Activated CD4-positive, alpha-beta T cell treated with anti-CD3 and anti-CD28 coated beads, Interleukin-2, Interleukin-6, amounts not matched to agents 100 ng/mL and 50 ng/mL, durations not matched to agents 16 hours and 8 hours (primary cell): ENCODE measurements around the gene SPATS2L.
A peak's percentile ranks its signal among the peaks of the same experiment; 100 is the strongest.

ENCODE experiments used
- DNase-seq: peaks from one replicate; pipeline ENCODE4 v3.0.0-alpha.2; 2020

SPATS2L gene

GRCh38 chr2:200297100-200297499, 9.4 kb upstream of the SPATS2L start:
- DNase-seq, result no peak

DNA sequence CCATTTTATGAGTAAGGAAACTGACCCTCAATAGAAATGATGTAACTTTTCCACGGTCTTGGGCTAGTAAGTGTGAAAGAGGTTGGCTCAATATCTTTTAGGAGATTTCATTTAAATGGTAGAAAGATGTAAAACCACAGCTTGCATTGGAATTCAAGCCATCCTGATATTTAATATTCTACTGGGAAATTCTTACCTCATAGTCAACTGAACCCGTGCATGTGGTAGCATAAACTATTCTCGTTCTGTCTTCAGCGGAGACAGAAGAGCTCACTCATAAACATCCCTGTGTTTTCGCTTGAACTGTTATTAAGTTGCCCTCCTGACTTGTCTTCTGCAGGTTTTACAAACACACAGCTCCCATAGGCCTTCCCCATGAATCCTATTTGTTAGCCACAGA, 8.5 kb upstream of the SPATS2L start:
- no peak for DNase-seq

- DNase-seq, result no peak
Observed at GRCh38 chr2:200298816-200299215, 7.7 kb upstream of the SPATS2L start.

DNA sequence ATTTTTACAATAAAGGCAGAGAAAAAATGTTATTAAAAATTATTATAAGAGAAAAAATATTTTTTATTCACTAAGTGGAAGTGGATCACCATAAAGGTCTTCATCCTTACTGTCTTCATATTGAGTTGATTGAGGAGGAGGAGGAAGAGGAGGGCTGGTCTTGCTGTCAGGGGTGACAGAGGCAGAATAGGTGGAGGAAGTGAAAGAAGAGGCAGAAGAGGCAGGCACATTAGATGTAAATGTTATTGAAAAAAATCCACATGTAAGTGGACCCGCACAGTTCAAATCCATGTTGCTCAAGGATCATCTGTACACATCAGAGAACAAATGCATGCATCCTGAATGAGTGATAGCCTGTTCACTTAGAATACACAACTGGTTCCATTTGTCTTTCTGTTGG, 6.4 kb upstream of the SPATS2L start:
- no peak for DNase-seq

DNA sequence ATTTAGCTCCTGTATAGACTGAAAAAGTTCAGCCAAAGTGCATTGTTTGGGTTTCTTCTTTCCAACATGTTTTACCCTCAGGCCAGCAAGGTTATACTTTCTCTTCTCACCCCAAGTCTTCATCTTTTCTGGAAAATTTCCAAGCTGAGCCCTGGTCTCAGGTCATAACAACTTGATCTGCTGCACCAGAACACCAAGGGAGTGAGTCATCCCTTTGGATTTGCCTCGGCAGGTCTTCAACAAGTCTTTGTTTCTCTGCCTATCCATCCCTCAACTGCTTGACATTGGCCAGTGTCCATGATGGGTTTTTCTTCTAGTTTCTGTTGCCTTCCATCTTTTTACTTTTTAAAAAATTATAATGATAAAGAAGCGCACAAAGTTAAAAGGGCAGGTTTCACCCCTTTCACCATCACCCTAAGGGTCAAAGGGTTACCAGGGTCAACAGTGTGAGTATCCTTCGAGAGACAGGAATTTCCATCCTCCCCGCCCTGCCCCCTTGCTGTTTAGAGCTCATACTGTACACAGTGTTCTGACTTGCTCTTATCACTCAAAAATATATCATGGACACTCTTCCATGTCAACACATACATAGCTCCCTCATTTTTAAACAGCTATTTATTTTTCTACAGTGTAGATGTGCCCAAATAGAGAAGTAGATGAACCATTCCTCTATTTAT, 5.7 kb upstream of the SPATS2L start:
- DNase-seq, result no peak

- no peak for DNase-seq
Observed at GRCh38 chr2:200301953-200302858, 4.3 kb upstream of the SPATS2L start.

DNA sequence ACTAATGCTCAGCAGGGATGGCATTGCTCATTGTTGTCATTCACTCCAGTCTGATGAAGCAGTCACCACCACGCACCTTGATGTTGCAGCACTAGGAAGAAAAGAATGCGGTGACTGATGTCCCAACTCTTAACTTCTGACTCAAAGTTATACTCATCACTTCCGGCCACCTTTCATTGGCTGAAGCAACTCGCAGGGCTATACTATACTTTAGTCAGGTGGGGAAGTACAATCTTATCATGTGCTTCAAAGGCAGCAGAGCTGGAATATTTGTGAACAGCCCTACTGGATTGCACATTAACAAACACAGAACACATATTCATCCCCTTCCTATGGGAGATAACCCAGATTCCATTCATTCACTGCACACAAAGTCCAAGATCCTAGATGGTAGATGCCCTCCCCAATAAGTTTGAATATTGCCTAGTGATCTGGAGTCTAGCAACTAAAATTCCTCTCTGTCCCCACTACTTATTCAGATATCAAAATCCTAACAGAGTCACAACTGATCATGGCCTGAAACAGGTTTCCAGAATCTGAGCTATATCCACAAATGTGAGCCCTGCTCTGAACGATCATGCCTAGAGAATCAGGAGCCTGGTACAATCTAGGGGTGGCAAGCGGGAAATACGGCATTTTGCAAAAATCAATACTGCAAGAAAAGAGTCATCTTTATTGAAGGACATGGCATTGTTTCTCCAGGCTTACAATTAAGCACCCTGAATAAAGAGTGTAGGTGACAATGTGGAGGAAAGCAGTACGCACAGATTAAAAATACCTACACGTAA, 3.4 kb upstream of the SPATS2L start:
- DNase-seq, result peak; percentile 27

DNA sequence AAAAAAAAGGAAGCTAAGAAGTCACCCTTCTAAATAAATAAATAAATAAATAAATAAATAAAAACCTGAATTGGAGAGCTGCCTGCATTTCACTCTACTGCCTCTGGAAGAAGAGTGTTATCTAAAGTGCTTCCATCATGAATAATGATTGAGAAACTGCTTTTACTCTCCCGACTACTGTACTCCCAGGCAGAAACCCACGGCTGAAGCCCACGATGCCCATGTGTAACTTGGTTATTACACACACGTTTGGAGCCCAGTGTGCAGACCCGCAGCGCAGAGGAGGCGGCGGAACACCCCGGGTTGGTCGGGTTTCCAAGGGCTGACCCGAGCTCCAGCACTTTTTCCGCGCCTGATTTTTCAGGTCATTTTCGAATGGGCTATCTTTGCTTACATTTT, 697 bp upstream of the SPATS2L start:
- DNase-seq, result no peak

GRCh38 chr2:200306931-200307723, 634 bp downstream of the SPATS2L start:
- DNase-seq, result peak; percentile 53

DNA sequence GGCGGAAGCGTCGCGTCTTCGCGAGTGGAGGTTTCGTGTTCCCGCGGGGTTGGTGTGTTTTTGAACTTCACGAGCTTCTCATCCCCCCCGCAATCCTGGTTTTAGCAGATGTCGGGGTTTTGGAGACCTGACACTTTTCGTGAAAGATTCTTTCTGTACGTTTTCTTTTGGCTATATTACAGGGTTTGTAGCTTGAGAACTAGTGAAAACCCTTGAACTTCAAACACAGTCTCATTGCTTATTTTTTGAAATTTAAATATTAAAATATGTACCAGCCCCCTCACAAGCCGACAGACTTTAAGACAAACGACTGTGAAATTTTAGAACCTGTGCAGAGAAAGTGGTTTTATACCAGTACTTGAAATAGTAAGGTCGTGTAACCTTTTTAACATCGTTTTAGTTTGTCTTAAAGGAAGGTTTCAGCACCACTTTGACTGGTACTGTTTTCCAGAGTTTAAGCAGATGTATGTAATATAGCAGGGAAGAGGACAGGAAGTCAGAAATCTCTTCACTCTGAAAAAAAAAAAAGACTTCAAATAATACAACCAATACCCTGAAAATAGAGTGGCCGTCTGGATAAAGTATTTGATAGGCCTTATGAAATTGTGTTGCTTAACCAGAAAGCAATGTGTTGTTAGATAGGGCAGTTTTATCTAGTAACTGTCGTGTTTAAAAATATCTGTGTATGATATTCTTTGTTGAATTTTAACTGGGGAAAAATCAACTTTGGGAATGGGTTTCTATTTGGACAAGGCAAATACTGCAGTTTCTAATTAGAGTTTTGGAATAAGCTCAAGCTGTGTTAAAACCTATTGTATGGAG, 1.4 kb downstream of the SPATS2L start:
- no peak for DNase-seq

DNA sequence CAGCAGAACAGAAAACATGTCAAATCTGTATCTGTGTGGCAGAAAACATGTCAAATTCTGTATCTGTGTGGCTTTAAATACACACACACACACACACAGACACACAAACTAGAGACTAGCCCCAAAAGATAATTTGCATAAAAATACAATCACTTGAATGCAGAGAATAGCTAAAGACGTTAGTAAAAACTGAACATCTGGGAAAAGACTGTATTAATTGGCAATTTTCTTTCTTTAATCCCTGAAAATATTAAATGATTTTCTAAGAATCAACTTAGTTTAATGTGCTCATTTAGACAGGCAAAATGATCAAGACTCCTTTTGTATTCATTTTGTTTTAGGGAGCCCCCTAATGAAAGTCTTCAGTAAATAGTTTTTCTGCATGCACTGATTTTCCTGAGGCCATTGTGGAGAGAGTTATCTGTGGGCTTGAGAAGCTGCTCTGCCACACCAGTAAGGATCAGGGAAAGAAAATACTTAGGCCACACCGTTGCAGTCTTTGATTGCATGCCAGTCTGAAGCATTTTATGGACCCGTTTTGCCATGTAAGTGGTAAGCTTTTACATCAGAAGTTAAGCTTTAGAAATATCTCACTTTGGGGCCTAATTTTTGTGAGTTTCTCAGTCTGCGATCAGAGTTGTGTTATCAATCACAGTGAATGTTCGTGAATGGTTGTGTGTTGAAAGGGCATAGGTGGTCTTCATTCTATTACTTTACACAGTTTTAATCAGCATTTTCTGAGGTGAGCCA, 2.2 kb downstream of the SPATS2L start:
- no peak for DNase-seq

DNA sequence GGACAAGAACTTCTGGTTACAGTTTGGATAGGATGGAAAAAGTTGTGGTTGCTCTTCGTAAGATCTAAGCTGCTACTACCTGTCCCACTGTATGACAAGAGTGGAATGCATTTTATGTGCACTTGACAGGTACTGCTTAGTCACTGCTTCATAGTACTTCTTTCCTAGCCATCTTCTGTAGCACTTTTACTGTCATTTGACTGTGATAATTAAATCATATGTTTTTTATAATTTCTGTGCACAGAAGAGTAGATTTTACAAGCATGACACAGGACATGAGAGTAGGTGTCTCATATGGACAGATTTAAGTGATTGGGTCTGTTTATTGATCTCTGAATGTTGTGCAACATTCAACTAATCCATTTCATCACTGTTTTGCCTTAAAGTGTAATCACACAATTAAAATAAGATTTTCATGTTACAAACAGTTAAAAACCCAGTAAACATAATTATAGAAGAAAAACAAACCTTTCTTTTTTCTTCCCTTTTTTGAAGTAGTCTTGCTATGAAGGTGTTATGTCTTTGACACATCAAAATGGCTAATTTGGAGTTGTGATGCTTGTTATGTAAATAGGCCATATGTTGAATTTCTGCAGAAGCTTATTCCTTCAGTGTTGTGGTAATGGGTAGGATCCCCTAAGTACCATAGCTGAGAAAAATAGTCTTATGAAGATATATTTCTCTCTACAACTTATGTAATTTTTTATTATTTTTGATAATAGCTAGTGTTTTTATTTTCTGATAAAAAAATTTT, 3.0 kb downstream of the SPATS2L start:
- DNase-seq, result no peak

DNA sequence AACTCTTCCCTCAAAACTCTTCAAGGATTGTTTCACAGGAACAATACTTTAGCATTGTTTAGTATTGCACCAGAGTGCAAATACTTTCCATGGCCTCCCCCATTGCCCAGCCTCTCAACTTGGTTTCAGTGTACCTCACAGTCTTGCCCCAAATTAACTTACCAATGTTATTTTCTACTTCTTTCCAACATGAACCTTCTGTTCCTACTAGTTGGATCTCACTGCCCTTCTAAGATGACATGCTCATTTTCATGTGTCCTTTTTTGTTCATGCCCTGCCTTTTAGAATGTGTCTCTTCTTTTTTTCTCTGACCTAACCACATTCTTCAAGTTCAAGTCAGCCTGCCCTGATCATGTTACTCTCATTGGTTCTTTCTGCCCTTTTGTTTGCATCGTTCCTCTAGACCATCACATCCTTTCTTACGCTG, 4.1 kb downstream of the SPATS2L start:
- no peak for DNase-seq

GRCh38 chr2:200311139-200311538, 4.6 kb downstream of the SPATS2L start:
- DNase-seq, result no peak

- DNase-seq, result no peak
Observed at GRCh38 chr2:200314976-200315567, 8.6 kb downstream of the SPATS2L start.

DNA sequence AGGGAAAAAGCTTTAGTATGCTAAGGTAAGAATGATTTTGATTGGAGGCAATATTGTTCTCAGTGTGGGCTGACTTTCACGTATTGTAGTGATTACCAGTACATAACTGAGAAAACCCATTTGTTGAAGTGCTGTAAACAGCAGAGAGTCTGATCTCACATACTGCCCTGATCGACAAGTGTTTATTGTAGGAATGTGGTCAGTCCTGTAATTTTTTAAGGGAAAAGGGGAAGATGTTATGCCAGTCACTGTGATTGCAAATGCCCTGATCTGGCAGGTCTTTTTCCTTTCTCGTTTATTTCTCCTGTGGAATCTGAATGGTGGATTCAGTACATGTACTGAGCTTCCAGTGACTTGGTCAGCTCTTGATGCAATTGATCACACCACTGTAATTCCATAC, 11.5 kb downstream of the SPATS2L start:
- no peak for DNase-seq

- no peak for DNase-seq
Observed at GRCh38 chr2:200318940-200319435, 12.5 kb downstream of the SPATS2L start.

GRCh38 chr2:200319548-200320337, 13.2 kb downstream of the SPATS2L start:
- no peak for DNase-seq

- no peak for DNase-seq
Observed at GRCh38 chr2:200320344-200320743, 13.9 kb downstream of the SPATS2L start.
